H1 (cell line): ENCODE measurements around the gene MBNL2. TPM values are rescaled to one million over a fixed set of nuclear protein-coding genes. Genes with fewer than 3 reads are reported as not detected.

ENCODE experiments used
- BACH1 ChIP-seq: IDR thresholded peaks from 2 replicates; pipeline ENCODE4 v1.6.1; 2012; ENCODE audit warnings: low read length, improper control_type of control experiment
- BRCA1 ChIP-seq: IDR thresholded peaks from 2 replicates; pipeline ENCODE4 v1.6.1; 2012; ENCODE audit warnings: low read depth, low read length, improper control_type of control experiment
- CEBPB ChIP-seq: IDR thresholded peaks from 2 replicates; pipeline ENCODE4 v1.6.1; 2012; ENCODE audit warnings: low read depth, low read length
- CHD2 ChIP-seq: IDR thresholded peaks from 2 replicates; pipeline ENCODE4 v1.6.1; 2012; ENCODE audit warnings: low read length, improper control_type of control experiment
- E2F6 ChIP-seq: IDR thresholded peaks from 2 replicates; pipeline ENCODE4 v1.6.1; 2012; ENCODE audit warnings: inconsistent platforms
- EZH2 ChIP-seq: fragments of 200-600 bp; sonication (generic); IDR thresholded peaks from 2 replicates; pipeline ENCODE4 v1.7.1; 2012; ENCODE audit warnings: low read depth, mild to moderate bottlenecking, moderate library complexity, low read length, inconsistent platforms; ENCODE audit not compliant: severe bottlenecking
- KDM4A ChIP-seq: IDR thresholded peaks from one replicate; pipeline ENCODE4 v1.7.1; 2012; ENCODE audit warnings: low read depth, mild to moderate bottlenecking, moderate library complexity, low read length, inconsistent platforms; ENCODE audit not compliant: severe bottlenecking
- POLR2A ChIP-seq, 2 experiments: IDR thresholded peaks; 1 replicate in 1 of 2; 2 replicates in 1 of 2; pipeline ENCODE4 v1.6.1; 2011; ENCODE audit warnings: low read depth in 2 of 2, low read length in 2 of 2, mild to moderate bottlenecking in 2 of 2; ENCODE audit errors: control extremely low read depth in 1 of 2
- SRF ChIP-seq: IDR thresholded peaks from 2 replicates; pipeline ENCODE4 v1.6.1; 2011; ENCODE audit warnings: mild to moderate bottlenecking, low read depth, low read length, moderate library complexity
- polyA plus RNA-seq, 7 experiments: library from polyadenylated mRNA; depleted of rRNA in 3 of 7; stranded (reverse) in 5 of 7; unstranded in 2 of 7; fragments of >200 nt in 5 of 7; fragments of 200-250 nt in 2 of 7; gene quantifications; 1 replicate in 5 of 7; 2 replicates in 1 of 7; 4 replicates in 1 of 7; pipeline versions ENCODE4 v1.2.1 to v1.2.3, GENCODE V29; 2011 to 2013; ENCODE audit warnings: missing spikeins in 2 of 7, mixed read lengths in 2 of 7
- total RNA-seq: library from RNA; stranded (reverse); fragmentation: NEBNext Ultra II Directional; extraction: Animal tissue kit (Norgen Biotek cat#: 25700); gene quantifications from 2 replicates; pipeline ENCODE4 v1.2.1, GENCODE V29; 2021

MBNL2 gene
- total and polyA plus RNA-seq, 2 of the 8 experiments (the other 6 are each of a cell fraction or from before 2014, with no cell fraction given) = 1.0 to 2.6 TPM

GRCh38 chr13:97339019-97339987, 117.2 kb downstream of the MBNL2 start (continued):
- TF ChIP-seq BACH1 = no peak
- no peak for TF ChIP-seq CHD2
- no peak for TF ChIP-seq BRCA1
- TF ChIP-seq EZH2 = no peak
- no peak for TF ChIP-seq CEBPB
- no peak for TF ChIP-seq POLR2A (IDR thresholded peaks at IDR 0.05; ENCODE audit: control extremely low read depth in 1 of 2, low read depth in 2 of 2, low read length in 2 of 2)
- no peak for TF ChIP-seq SRF
- TF ChIP-seq E2F6 = no peak
- no peak for TF ChIP-seq KDM4A
- TF ChIP-seq, all 59 proteins: peak for 0
